ENCODE results near the gene STAT5B. TPM values are rescaled to one million over a fixed set of nuclear protein-coding genes. Genes with fewer than 3 reads are reported as not detected.

Gene STAT5B
- polyA plus RNA-seq, 1 donor: 40.2 TPM

DNA sequence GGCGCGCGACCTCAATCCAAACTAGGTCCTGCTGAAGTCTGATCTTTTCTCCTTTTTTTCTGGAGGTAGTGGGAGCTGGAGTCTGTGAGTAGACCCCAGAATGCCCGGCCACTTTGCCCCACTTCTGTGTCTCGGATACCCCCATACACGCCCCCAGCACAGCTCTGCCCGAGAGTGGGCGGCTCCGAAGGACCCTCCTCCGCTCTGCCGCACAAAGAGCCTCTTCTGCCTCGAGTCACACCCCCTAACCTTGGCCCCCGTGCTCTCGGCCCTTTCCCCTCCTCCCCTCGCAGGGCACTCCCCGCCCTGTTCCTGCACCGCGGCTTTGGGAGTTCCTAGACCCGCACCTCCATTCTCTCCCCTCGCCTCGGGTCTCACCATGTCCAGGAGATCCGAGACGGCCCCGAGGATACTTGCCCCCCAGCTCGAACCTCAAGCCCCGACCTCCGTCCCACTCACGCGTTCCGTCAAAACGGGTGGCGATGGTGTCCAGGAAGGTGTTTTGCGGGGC lies 95.7 kb downstream of the STAT5B start:
- DNase-seq (ENCODE audit: low read depth): no peak

DNA sequence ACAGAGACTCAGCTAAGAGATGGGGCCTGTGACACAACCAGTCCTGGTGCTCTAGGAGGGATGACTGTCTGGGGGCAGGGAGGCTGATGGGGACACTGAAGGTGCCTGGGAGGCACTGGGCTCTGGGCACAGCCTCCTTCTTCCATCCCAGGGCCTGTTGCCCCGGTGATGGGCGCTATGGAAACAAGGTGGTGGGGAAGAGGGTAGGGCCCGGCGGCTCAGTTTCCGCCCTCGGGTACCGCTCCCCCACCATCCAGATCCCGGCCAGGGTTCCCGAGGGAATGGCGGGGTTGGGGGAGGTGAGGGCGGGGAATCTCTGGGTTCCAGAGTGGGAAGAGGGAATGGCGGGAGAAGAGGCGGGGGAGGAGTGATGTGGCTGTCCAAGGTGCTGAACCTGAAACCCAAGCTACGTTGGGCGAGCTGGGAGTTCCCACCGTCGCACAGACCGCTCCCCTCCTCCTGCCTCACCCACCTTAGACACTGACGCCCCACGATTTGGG lies 96.2 kb downstream of the STAT5B start:
- no peak for DNase-seq (ENCODE audit: low read depth)

DNA sequence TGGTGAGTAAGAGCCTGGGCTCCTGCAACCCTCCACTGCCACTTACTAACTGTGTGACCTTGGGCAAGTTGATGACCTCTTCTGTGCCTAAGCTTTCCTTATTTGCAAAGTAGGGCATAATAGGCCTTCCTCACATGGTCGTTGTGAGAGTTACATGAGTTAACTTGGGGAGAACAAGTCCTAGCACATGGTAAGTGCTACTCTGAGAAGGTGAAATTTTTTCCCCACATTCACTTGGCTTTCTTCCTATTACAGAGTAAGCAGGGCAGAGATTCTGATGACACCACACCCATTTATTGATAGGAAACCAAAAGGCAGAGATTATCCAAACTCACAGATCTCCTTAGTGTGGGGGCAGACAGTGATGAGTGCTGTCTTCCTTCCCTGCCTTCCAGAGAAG lies 96.9 kb downstream of the STAT5B start:
- DNase-seq (ENCODE audit: low read depth): no peak

DNA sequence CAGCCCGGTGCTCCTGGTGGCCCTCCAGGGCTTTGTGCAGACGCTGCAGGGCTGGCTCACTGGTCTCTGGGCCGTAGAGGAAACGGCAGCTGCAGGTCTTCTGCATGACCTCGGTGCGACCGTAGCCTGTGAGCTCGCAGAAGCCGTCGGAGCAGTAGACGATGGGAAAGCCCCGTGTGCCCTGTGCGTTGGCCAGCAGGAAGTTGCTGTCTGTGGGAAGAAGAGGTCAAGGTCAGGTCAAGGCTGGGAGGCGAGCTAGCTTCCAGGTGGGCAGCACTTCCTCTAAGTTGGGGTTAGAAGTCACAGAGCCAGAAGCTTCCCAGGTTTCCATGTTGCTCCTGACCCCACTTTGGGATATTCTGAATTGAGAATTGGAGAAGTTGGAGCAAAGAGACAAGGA lies 97.4 kb downstream of the STAT5B start:
- no peak for DNase-seq (ENCODE audit: low read depth)

DNA sequence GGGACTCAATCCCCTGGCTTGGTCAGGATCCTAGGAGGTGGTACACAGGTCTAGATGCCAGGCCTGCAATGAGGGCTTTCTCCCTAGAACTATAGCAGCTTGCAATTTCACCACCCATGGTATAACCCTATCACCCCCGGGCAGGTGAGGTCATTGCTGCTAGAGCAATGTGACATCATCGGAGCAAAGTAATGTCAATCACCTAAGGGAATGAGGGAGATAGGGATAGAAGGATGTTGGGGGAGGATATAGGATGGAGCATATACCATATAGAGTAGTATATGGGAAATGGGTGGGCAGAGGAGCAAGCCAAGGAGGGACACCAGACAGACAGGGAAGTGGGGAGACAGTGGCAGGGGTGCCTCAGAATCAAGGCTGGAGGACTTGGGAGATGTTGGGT lies 98.5 kb downstream of the STAT5B start:
- DNase-seq (ENCODE audit: low read depth): no peak

DNA sequence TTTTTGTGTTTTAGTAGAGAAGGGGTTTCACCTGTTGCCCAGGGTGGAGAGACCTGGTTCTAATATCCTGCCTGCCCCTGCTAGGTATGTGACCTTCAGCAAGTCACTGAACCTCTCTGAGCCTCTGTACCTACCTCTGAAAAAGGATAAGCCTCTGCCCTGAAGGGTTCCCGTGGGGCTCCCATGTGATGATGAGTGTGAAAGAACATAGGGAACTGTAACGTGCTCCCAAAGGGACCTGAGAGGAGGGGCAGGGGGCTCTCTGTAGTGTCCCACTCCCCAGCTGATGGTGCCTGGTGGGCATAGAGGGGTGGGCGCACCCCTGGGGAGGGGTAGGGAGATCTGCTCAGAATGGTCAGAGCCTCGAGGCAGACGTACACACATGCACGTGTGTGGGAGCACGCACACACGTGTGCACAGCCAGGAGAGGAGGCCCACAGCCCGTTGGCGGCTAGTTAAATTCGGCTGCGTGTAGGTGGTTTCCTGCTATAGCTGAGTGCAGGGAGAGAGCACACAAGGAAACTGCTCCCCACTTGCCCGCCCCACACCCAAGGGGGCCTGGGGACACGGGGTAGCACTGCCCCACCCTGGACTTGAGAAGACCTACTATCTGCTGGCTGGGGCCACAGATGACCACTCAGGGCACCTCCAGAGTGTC lies 101.9 kb downstream of the STAT5B start:
- no peak for DNase-seq (ENCODE audit: low read depth)

DNA sequence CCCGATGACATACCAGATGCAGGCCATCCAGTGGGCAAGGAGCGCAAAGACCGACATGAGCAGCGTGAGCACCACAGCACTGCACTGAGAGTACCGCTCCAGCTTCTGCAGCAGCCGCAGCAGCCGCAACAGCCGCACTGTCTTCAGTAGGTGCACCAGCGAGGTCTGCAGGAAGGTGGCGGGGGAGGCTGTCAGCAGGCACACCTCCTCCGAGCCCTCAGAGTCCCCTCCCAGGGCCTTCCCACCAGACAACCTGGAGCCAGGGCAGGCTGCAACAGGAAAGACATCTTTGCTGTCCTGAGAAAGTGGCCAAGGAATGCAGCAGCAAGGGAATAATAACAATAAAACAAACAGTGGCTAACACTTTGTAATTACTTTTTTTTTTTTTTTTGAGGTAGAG lies 104.4 kb downstream of the STAT5B start:
- no peak for DNase-seq (ENCODE audit: low read depth)

DNA sequence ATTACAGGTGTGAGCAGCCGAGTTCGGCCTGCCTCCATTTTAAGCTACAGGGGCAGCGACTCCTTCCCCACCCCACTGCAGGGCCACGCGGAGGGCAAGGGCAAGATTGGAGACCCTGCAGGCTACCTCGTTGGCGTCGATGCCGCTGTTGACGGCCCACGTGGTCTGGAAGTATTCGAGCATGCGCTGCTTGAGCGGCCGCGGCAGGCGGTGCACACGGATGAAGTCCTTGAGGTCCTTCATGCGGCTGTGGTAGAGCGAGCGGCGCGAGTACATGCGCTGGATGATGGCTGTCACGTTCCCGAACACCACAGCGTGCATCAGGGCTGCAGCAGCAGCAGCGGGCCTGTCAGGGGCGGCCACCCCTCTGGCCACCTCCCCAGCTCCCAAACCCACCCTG lies 106.8 kb downstream of the STAT5B start:
- no peak for DNase-seq (ENCODE audit: low read depth)

DNA sequence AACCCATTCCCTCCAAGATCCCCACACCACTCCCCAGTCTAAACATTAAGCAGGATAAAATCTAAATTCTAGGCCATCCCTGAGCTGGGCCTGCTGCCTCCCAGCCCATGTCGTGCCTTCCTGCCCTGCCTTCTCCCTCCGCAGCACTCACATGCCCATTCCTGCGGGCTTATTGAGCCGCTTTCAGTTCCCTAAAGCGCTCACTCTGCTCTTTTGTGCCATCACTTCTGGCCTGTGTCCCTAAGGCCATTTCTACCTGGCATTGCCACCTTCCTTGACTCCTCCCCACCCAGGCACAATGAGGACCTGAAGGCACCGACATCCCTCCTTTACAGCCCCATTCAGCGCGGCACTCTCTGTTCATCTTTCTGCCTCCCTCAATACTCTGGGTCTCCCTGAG lies 108.4 kb downstream of the STAT5B start:
- no peak for DNase-seq (ENCODE audit: low read depth)

DNA sequence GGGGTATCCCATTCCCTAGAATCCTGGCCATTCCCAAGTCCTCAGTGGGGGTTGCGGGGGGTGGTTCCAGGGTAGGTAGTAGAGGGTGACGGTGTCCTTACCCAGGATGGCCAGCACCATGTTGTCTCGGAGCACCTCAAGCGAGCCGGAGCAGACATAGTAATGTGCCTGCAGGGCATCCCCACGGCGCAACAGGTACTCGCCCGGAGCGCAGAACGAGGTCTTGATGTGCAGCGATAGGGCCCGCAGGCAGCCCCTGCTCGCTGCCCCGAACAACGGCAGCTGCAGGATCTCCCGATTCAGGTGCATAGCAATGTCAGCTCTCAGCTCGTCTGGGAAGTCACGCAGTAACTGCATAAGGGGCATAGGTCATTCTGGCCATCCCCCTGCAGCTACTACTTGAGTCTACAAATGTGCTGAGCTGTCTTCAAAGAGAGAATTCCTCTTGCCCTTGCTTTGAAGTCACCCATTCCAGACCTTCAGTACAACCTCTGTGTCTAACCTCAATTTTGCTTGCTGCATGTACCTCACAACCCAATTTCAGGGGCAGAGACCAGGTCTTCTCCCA lies 109.9 kb downstream of the STAT5B start:
- DNase-seq (ENCODE audit: low read depth): no peak

DNA sequence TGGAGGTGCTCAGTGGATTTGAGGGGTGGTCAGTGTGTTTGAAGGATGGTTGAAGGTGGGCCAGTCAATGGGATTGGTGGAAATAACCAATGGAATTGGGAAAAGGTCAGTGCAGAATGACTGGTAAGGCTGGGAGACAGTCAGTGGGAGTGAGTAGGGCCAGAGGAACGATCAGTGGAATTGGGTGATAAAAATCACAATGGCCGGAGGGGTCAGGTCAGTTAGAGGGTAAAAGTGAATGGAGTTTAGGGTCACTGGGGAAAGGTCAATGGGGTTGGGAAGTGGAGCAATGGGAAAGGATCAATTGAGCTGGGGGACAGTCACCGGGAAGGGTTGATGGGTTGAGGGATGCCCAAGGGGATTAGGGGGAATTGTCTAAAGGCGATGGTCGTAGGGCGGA lies 110.4 kb downstream of the STAT5B start:
- no peak for DNase-seq (ENCODE audit: low read depth)

DNA sequence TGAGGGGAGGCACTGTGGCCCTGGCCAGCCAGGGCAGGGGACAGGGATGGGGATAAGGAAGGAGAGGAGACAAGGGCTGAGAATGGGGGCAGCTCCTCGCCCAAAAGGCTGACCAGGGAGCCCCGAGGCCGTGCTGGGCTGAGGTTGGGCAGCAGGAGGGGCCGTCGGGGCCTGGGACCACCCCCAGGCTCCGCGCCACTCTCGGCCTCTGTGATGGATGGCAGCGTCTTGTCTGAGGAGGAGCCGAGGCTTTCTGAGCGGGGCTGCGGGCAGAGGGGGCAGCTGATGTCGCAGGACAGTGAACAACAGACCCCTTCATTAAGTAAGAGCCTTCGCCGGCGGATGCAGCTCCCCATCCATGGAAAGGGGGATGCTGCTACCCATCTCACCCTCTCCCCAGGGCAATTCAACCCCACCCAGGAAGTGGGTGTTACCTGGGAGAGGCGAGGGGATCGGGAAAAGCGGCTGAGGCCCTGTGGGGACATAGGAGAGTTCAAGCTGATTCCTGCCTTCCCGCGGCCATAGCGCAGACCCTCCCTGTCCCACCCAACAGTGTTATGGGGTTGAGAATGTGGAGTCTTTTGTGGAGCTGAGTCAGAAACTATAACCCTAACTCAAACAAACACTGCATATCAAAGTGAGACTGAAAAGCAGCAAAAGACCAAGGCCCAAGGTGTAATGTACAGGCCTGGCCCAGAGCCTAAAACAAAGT lies 112.3 kb downstream of the STAT5B start:
- no peak for DNase-seq (ENCODE audit: low read depth)

DNA sequence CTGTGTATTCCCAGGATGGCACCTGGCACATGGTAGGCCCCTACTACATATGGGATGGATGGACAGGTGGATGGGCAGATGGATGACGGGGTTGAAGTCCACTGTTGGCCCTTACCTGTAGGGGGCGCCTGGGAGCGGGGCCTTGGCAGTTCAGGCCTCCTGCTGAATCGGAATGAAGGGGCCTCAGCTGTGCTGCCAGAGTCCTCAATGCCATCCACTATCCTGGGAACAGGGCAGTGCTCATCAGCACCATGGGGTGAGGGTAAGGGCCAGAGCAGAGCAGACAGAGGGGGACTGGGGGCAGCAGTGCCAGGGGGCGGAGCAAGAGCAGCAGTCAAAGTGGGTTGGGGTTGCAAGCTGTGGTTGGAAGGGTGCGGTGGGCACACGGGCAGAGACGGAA lies 113.1 kb downstream of the STAT5B start:
- DNase-seq (ENCODE audit: low read depth): no peak

DNA sequence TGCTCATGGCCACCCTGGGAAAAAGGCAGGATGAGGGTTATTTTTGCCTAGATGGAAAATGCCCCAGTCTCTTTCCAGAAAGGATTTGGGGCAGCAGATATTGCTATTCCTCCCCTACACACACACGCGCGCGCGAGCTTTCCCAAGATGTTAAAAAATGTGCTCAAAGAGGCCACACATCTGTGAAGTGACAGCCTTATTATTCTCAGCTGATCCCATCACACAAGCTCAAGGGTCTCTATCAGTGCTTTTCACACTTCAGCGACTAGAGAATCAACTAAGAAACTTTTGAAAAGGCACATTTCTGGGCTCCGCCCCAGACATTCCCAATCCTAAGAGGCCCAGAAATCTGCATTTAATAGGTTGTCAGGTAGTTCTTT lies 115.7 kb downstream of the STAT5B start:
- no peak for DNase-seq (ENCODE audit: low read depth)

DNA sequence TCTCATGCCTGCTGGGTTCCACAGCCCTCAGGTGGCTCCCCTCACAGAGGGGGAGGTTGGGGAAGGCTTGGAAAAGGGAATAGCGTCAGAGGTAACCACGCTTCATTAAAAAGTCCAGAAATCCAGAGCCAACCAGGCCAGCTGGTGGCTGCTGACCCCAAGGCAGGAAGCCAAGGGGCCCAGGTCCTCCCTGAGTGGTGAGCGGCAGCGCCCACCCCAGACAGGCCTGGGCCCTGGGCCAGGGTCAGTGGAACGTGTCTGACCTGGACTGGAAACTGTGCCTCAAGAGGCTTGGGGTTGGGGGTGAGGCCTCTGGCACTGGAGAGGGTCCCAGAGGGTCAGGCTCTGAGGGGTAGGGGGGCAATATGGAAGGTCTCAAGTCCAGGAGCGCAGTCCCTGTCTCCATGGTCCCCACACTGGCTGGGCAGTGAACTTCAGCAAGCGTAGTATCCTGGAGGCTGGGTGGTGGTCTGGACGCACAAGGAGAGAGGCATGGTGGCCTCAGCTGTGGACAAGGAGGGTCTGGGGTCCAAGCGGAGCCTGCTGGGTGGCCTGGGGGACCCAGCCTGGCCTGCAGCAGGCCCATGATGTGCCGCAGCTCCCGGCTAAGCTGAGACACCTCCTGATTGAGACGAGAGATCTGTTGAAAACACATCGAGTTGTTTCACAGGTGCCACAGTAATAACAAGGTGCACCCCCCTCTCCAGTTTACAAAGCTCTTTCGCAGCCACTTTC lies 116.2 kb downstream of the STAT5B start:
- DNase-seq (ENCODE audit: low read depth): no peak

DNA sequence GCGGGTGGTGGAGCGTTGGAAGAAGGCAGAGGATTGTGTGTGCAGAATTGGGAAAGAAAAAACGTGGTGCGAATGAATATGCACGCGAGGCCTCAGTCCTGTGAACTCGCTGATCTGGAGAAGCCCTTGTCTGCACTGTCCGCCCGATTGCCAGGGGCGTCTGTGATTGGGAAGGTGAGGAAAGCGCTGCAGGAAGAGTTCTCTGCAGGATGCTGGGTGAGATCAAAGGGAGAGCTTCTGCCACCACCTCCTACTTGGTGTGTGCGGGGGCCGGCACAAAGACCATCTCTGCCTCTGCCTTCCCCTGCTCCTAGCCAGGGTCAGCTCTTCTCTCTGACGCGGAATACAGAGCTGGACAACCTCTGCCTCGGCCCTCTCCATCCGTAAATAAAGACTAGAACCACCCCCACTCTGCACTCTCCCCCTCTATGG lies 120.6 kb downstream of the STAT5B start:
- DNase-seq (ENCODE audit: low read depth): no peak

DNA sequence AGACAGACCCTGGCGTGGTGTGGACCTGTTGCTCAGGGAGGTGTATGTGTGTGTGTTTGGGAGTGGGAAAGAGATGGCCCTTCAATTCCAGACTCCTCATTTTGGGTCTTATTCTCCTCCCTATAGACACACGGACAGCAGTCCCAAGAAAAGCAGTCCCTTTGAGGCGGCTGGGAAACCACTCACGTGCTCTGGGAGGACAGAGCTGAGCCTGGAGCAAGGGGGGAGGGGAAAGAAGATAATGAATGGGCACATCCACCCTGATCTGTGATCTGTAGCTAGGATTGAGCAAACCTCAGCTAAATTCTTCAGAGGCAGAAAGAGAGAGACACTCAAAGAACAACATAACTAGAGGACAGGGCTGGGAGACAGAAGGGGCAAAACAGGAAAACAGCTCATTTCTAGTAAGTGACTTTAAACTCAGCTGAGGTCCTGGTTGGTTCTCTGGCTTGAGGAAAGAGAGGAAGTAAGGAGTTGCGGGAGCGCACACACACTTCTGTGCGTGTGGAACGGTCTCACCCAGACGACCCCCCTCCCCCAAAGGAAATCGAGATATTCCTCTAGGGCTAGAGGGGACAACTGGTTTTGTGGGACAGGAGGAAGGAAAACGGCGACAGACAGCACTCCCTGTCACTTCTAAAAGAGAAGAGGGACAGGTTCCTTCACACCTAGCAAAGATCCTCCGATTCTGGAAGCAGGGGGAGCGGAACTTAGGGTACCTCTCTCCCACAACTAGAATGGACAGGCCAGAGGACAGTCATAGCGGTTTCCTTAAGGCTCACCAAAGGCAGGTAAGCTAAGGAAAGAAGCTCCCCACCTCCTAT lies 122.1 kb downstream of the STAT5B start:
- no peak for DNase-seq (ENCODE audit: low read depth)
